Activated CD4-positive, CD25-positive, alpha-beta regulatory T cell treated with anti-CD3 and anti-CD28 coated beads, Interleukin-2, amount 50 U/mL, for 16 hours (primary cell): Measurements from ENCODE around the gene SPDYE5.

Experiments
- DNase-seq: peaks from one replicate; pipeline ENCODE4 v3.0.0-alpha.2; 2020; ENCODE audit warnings: low read depth, low spot score

SPDYE5 gene

GRCh38 chr7:75536940-75537538 is 44.9 kb downstream of the SPDYE5 start:
- no peak for DNase-seq

DNA sequence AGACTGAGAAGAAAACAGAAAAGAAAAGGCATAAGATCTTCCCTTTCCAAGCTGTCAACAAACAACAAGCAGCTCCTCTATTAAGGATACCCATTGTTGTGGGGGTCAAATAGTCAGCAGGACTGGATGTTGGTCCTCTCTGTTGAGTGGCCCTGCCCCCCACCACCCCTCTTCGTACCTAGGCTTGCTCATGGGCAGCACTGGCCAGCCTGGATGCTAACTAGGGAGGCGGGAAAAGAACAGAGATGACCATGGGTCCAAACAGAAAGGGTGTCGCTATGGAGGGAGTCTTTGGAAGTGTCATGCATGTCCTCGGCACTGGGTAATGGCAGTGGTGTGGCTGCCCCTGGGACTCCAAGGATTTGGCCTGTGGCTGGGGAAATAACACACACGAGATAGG is 45.6 kb downstream of the SPDYE5 start:
- no peak for DNase-seq

DNA sequence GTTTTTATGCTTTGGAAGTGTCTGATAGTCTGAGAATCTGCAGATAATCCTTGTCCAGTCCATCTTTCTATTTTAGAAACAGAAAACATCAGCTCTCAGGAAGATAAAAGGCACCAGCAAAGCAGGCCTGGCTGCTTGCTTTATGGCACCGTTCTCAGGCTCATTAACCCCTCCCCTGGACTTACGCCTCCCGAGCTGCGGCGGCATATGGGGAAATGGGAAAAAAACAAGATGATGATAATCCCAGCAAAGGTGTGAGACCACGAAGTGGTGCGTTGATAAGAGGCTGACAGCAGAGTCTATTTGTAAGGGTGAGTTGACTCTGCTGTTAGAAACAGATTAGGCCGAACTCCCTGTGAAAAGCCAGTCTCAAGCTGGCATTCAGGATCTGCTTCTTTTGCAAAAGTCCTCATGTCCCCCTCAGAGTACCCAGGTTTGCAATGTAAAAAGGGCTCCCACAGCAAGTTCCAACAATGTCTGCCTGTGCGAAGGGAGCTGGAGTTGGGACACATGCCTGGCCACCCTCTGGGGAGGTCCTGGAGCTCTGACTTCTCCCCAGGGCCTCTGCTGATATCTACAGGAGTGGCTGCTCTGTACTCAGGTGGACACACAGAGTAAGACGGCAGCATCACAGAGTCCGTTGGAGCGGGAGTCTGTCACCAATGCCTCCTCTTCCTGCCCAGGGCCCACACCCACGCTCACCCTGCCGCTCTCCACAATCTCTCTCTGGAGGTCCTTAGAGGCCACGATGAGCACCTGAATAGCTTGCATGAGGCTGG is 54.3 kb downstream of the SPDYE5 start:
- DNase-seq, result no peak
